Naive B cell (primary cell): ENCODE measurements around the gene ENO2. TPM values are rescaled to one million over a fixed set of nuclear protein-coding genes. Genes with fewer than 3 reads are reported as not detected.

Experiments
- ATAC-seq, 2 donors: fragments of 150-1000 bp; cut with Tn5 transposase; 2 replicates each; pipeline ENCODE4 v1.10.0; 2021; ENCODE audit warnings: low read depth in 2 of 2, mild to moderate bottlenecking in 2 of 2, moderate library complexity in 2 of 2
- DNase-seq: peaks from one replicate; pipeline ENCODE4 v3.0.0; 2022
- H3K27ac Mint-ChIP-seq, 6 donors: one replicate each; pipeline ENCODE4 v1.8.0; 2020 to 2022; ENCODE audit warnings: mild to moderate bottlenecking in 6 of 6, mixed read lengths in 6 of 6, moderate library complexity in 5 of 6, inconsistent platforms in 2 of 6
- H3K27me3 Mint-ChIP-seq, 3 donors: one replicate each; pipeline ENCODE4 v1.8.0; 2021 to 2022; ENCODE audit warnings: mixed read lengths in 3 of 3, mild to moderate bottlenecking in 1 of 3
- H3K36me3 Mint-ChIP-seq, 2 donors: one replicate each; pipeline ENCODE4 v1.8.0; 2020 to 2022; ENCODE audit warnings: mixed read lengths in 2 of 2, inconsistent platforms in 1 of 2, mild to moderate bottlenecking in 1 of 2
- H3K4me1 Mint-ChIP-seq, 3 donors: one replicate each; pipeline ENCODE4 v1.8.0; 2020 to 2022; ENCODE audit warnings: mixed read lengths in 3 of 3, inconsistent platforms in 1 of 3, mild to moderate bottlenecking in 1 of 3, moderate library complexity in 1 of 3
- H3K4me3 Mint-ChIP-seq, 8 donors: one replicate each; pipeline ENCODE4 v1.8.0; 2020 to 2022; ENCODE audit warnings: mild to moderate bottlenecking in 8 of 8, mixed read lengths in 8 of 8, moderate library complexity in 8 of 8, inconsistent platforms in 2 of 8
- H3K9me3 Mint-ChIP-seq, 7 donors: one replicate each; pipeline ENCODE4 v1.8.0; 2020 to 2022; ENCODE audit warnings: mixed read lengths in 7 of 7, mild to moderate bottlenecking in 5 of 7, inconsistent platforms in 2 of 7, moderate library complexity in 1 of 7
- polyA plus RNA-seq, 6 donors: library from polyadenylated mRNA; unstranded; fragments of 300-500 nt; fragmentation: Illumina TruSeq; gene quantifications; one replicate each; pipeline ENCODE4 v1.2.3, GENCODE V29; 2021; ENCODE audit warnings: low read depth in 6 of 6

ENO2 gene
- polyA plus RNA-seq, 6 donors from 2014 or later: 3.8 to 8.4 (median 5.9) TPM

GRCh38 chr12:6909421-6910145, 4.8 kb upstream of the ENO2 start:
- H3K36me3 Mint-ChIP-seq: no peaks in the 10 kb centered on the region
- peaks cover 6 to 17% (median 17%) of the 10 kb centered on the region in 3 donors for H3K27me3 Mint-ChIP-seq
- H3K27ac Mint-ChIP-seq: no peak overlapping the region

GRCh38 chr12:6912164-6912935, 2.0 kb upstream of the ENO2 start:
- H3K36me3 Mint-ChIP-seq: no peaks in the 10 kb centered on the region
- peaks cover 16 to 34% (median 25%) of the 10 kb centered on the region in 3 donors for H3K4me1 Mint-ChIP-seq
- H3K27ac Mint-ChIP-seq: peak overlapping the region in 2 of 6 donors; percentile 14 to 53
- H3K4me3 Mint-ChIP-seq: peak overlapping the region in 6 of 8 donors; percentile 22 to 96 (median 71)
- H3K27me3 Mint-ChIP-seq: peaks cover 6 to 24% (median 22%) of the 10 kb centered on the region in 3 donors
- no peak for DNase-seq
- ATAC-seq: no peak
- no peaks in the 10 kb centered on the region for H3K9me3 Mint-ChIP-seq

More at GRCh38 chr12:6909421-6910145, 4.8 kb upstream of the ENO2 start:
- Mint-ChIP-seq H3K4me1 (peaks cover 2 to 14% (median 12%) of the 10 kb centered on the region in 3 donors), H3K4me3 (peak overlapping the region in 1 of 8 donors; percentile 22), H3K9me3 (no peaks in the 10 kb centered on the region)
- DNase-seq (no peak), ATAC-seq (no peak)

- DNase-seq (no peak), ATAC-seq (peak in 1 of 2 donors; percentile 0)
- peak overlapping the region; percentile 83 to 96 (median 93) for H3K4me3 Mint-ChIP-seq
- no peaks in the 10 kb centered on the region for H3K9me3 Mint-ChIP-seq
- H3K4me1 Mint-ChIP-seq: peaks cover 22 to 42% (median 26%) of the 10 kb centered on the region in 3 donors
- H3K36me3 Mint-ChIP-seq: no peaks in the 10 kb centered on the region
- peaks cover 6 to 24% (median 22%) of the 10 kb centered on the region in 3 donors for H3K27me3 Mint-ChIP-seq
- peak overlapping the region in 3 of 6 donors; percentile 44 to 90 (median 82) for H3K27ac Mint-ChIP-seq
Measured at GRCh38 chr12:6914947-6915788, 788 bp downstream of the ENO2 start.

GRCh38 chr12:6915789-6916285, 1.5 kb downstream of the ENO2 start:
- Mint-ChIP-seq H3K4me1 (peaks cover 22 to 43% (median 26%) of the 10 kb centered on the region in 3 donors), H3K4me3 (peak overlapping the region; percentile 33 to 83 (median 52)), H3K9me3 (no peaks in the 10 kb centered on the region), H3K27ac (no peak overlapping the region), H3K36me3 (no peaks in the 10 kb centered on the region), H3K27me3 (peaks cover 6 to 24% (median 22%) of the 10 kb centered on the region in 3 donors)
- ATAC-seq: no peak
- DNase-seq: no peak

- H3K4me1 Mint-ChIP-seq: peaks cover 28 to 47% (median 32%) of the 10 kb centered on the region in 3 donors
- H3K9me3 Mint-ChIP-seq: no peaks in the 10 kb centered on the region
- peak overlapping the region in 7 of 8 donors; percentile 25 to 83 (median 38) for H3K4me3 Mint-ChIP-seq
- no peak for DNase-seq
- no peak for ATAC-seq
- no peaks in the 10 kb centered on the region for H3K36me3 Mint-ChIP-seq
- peaks cover 6 to 24% (median 17%) of the 10 kb centered on the region in 3 donors for H3K27me3 Mint-ChIP-seq
- peak overlapping the region in 1 of 6 donors; percentile 83 for H3K27ac Mint-ChIP-seq
Measured at GRCh38 chr12:6916426-6917200, 2.2 kb downstream of the ENO2 start.

GRCh38 chr12:6917491-6918231, 3.3 kb downstream of the ENO2 start:
- H3K27me3 Mint-ChIP-seq: peaks cover 5 to 21% (median 15%) of the 10 kb centered on the region in 3 donors
- no peak for DNase-seq
- H3K4me1 Mint-ChIP-seq: peaks cover 39 to 56% (median 43%) of the 10 kb centered on the region in 3 donors
- no peak overlapping the region for H3K4me3 Mint-ChIP-seq
- no peaks in the 10 kb centered on the region for H3K9me3 Mint-ChIP-seq
- H3K27ac Mint-ChIP-seq: no peak overlapping the region
- no peaks in the 10 kb centered on the region for H3K36me3 Mint-ChIP-seq
- no peak for ATAC-seq

GRCh38 chr12:6919588-6919987, 5.2 kb downstream of the ENO2 start:
- no peaks in the 10 kb centered on the region for H3K36me3 Mint-ChIP-seq
- H3K4me1 Mint-ChIP-seq: peaks cover 48 to 60% (median 60%) of the 10 kb centered on the region in 3 donors
- H3K4me3 Mint-ChIP-seq: peak overlapping the region in 1 of 8 donors; percentile 25
- H3K9me3 Mint-ChIP-seq: no peaks in the 10 kb centered on the region
- ATAC-seq (no peak), DNase-seq (no peak)
- H3K27ac Mint-ChIP-seq: peak overlapping the region in 2 of 6 donors; percentile 20 to 84
- H3K27me3 Mint-ChIP-seq: peaks cover 0 to 7% (median 5%) of the 10 kb centered on the region in 3 donors

GRCh38 chr12:6921539-6921938, 7.2 kb downstream of the ENO2 start:
- Mint-ChIP-seq H3K27ac (peak overlapping the region in 3 of 6 donors; percentile 80 to 87 (median 84)), H3K36me3 (no peaks in the 10 kb centered on the region)

GRCh38 chr12:6921996-6922946, 7.9 kb downstream of the ENO2 start:
- H3K4me1 Mint-ChIP-seq: peaks cover 52 to 63% (median 59%) of the 10 kb centered on the region in 3 donors
- ATAC-seq (peak; percentile 43 to 51), DNase-seq (no peak)
- H3K4me3 Mint-ChIP-seq: peak overlapping the region; percentile 8 to 90 (median 63)
- H3K36me3 Mint-ChIP-seq: no peaks in the 10 kb centered on the region
- H3K9me3 Mint-ChIP-seq: no peaks in the 10 kb centered on the region
- peak overlapping the region; percentile 76 to 94 (median 82) for H3K27ac Mint-ChIP-seq
- no peaks in the 10 kb centered on the region for H3K27me3 Mint-ChIP-seq

More at GRCh38 chr12:6921539-6921938, 7.2 kb downstream of the ENO2 start:
- DNase-seq (no peak), ATAC-seq (no peak)
- peak overlapping the region in 5 of 8 donors; percentile 8 to 83 (median 58) for H3K4me3 Mint-ChIP-seq
- peaks cover 46 to 59% (median 56%) of the 10 kb centered on the region in 3 donors for H3K4me1 Mint-ChIP-seq
- no peaks in the 10 kb centered on the region for H3K27me3 Mint-ChIP-seq
- H3K9me3 Mint-ChIP-seq: no peaks in the 10 kb centered on the region

GRCh38 chr12:6923003-6923732, 8.8 kb downstream of the ENO2 start:
- H3K9me3 Mint-ChIP-seq: no peaks in the 10 kb centered on the region
- H3K4me1 Mint-ChIP-seq: peaks cover 53 to 65% (median 61%) of the 10 kb centered on the region in 3 donors
- DNase-seq (no peak), ATAC-seq (peak in 1 of 2 donors; percentile 22)
- peak overlapping the region; percentile 8 to 90 (median 60) for H3K4me3 Mint-ChIP-seq
- H3K36me3 Mint-ChIP-seq: no peaks in the 10 kb centered on the region
- H3K27ac Mint-ChIP-seq: peak overlapping the region; percentile 26 to 94 (median 78)
- H3K27me3 Mint-ChIP-seq: no peaks in the 10 kb centered on the region
